ENCODE data around the gene SHTN1. TPM values are rescaled to one million over a fixed set of nuclear protein-coding genes. Genes with fewer than 3 reads are reported as not detected.

Gene SHTN1
- total RNA-seq, 6 donors from 2014 or later = 32.3 to 67.9 (median 37.2) TPM

DNA sequence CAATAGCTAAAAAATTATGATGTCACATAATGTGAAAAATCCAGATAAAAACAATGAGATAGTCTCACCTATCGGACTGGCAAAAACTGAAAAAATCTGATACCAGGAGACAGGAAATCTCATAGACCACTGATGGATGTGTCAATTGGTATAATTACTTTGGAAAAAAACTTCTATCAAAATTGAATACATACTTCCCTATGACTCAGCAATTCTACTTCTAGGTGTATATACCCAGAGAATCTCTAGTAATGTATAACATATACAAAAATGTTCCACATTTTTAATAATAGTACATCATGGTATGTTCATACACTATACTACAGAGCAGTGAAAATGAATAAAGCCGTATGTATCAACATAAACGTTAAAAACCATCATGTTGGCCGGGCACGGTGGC, 34.9 kb downstream of the SHTN1 start:
- ATAC-seq (ENCODE audit: low FRiP score in 2 of 2) (no peak), DNase-seq (no peak)
- TF ChIP-seq EP300 (IDR thresholded peaks at IDR 0.05) (no peak), POLR2AphosphoS5 (IDR thresholded peaks at IDR 0.05) (no peak), POLR2A (IDR thresholded peaks at IDR 0.05) (no peak), CTCF (IDR thresholded peaks at IDR 0.05) (no peak)
- Histone ChIP-seq H3K4me3 (no peak overlapping the region), H3K36me3 (peaks cover 0 to 3% (median 0%) of the 10 kb centered on the region in 4 donors), H3K27me3 (no peaks in the 10 kb centered on the region), H3K27ac (no peak overlapping the region), H3K4me1 (no peaks in the 10 kb centered on the region), H3K9me3 (no peaks in the 10 kb centered on the region)
- 92 to 96% methylated on average over 5 of the region's 5 CpGs for WGBS, 2 donors

DNA sequence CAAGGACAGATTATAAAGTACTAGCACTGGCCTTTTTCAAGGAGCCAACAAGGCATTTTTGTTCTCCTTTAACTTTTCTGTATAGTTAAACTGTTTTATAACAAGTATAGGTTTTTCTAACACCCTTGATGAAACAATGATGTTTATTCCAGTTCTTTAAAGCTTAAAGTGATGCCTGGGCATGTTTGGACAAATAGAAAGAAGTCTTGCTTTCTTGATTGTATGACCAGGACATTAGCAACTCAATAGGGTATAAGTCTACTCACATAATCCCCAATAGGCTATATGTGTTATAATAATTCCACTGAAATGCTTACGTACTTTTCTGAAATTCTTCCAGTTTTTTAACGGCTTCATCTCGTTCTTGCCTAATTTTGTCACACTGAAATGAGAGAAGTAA, 36.7 kb downstream of the SHTN1 start:
- no peak for DNase-seq
- no peaks in the 10 kb centered on the region for H3K4me1 ChIP-seq
- no peaks in the 10 kb centered on the region for H3K9me3 ChIP-seq
- TF ChIP-seq EP300 (IDR thresholded peaks at IDR 0.05) = no peak
- TF ChIP-seq POLR2AphosphoS5 (IDR thresholded peaks at IDR 0.05) = no peak
- no peak for TF ChIP-seq POLR2A (IDR thresholded peaks at IDR 0.05)
- no peak for TF ChIP-seq CTCF (IDR thresholded peaks at IDR 0.05)
- no peak overlapping the region for H3K27ac ChIP-seq
- H3K27me3 ChIP-seq = no peaks in the 10 kb centered on the region
- no peak for ATAC-seq (ENCODE audit: low FRiP score in 2 of 2)
- WGBS, 2 donors = 83 to 86% methylated on average over 3 of the region's 3 CpGs
- H3K36me3 ChIP-seq = peaks cover 0 to 3% (median 0%) of the 10 kb centered on the region in 4 donors
- no peak overlapping the region for H3K4me3 ChIP-seq

GRCh38 chr10:116961406-116962251, 43.4 kb downstream of the SHTN1 start:
- Histone ChIP-seq H3K4me3 (no peak overlapping the region), H3K27me3 (no peaks in the 10 kb centered on the region), H3K4me1 (no peaks in the 10 kb centered on the region), H3K36me3 (no peaks in the 10 kb centered on the region), H3K27ac (no peak overlapping the region), H3K9me3 (no peaks in the 10 kb centered on the region)
- 80 to 84% methylated on average over 9 of the region's 9 CpGs for WGBS, 2 donors
- TF ChIP-seq EP300 (IDR thresholded peaks at IDR 0.05) (no peak), POLR2AphosphoS5 (IDR thresholded peaks at IDR 0.05) (no peak), CTCF (IDR thresholded peaks at IDR 0.05) (no peak), POLR2A (IDR thresholded peaks at IDR 0.05) (no peak)
- DNase-seq (no peak), ATAC-seq (ENCODE audit: low FRiP score in 2 of 2) (no peak)

GRCh38 chr10:116960066-116960776, 44.8 kb downstream of the SHTN1 start:
- no peak for ATAC-seq (ENCODE audit: low FRiP score in 2 of 2)
- Histone ChIP-seq H3K4me3 (no peak overlapping the region), H3K27me3 (no peaks in the 10 kb centered on the region), H3K4me1 (no peaks in the 10 kb centered on the region), H3K9me3 (no peaks in the 10 kb centered on the region), H3K36me3 (no peaks in the 10 kb centered on the region), H3K27ac (no peak overlapping the region)
- WGBS, 2 donors = 84 to 86% methylated on average over 5 of the region's 5 CpGs
- no peak for TF ChIP-seq POLR2AphosphoS5 (IDR thresholded peaks at IDR 0.05)
- no peak for TF ChIP-seq POLR2A (IDR thresholded peaks at IDR 0.05)
- no peak for TF ChIP-seq CTCF (IDR thresholded peaks at IDR 0.05)
- TF ChIP-seq EP300 (IDR thresholded peaks at IDR 0.05) = no peak
- DNase-seq = no peak
